ENCODE measurements around the gene PTDSS2. TPM values are rescaled to one million over a fixed set of nuclear protein-coding genes. Genes with fewer than 3 reads are reported as not detected.

The PTDSS2 gene
- total RNA-seq, 1 experiment from 2014 or later: 49.5 TPM

GRCh38 chr11:441418-442274 is 8.4 kb upstream of the PTDSS2 start, which contains the start of gene ANO9 (continued):
- TF ChIP-seq FOXJ3 (CRISPR knock-in tag; IDR thresholded peaks at IDR 0.05; ENCODE audit: borderline replicate concordance): no peak
- TF ChIP-seq MAX (CRISPR knock-in tag; IDR thresholded peaks at IDR 0.05): no peak

GRCh38 chr11:442611-443081 is 7.4 kb upstream of the PTDSS2 start:
- no peaks in the 10 kb centered on the region for H3K36me3 Mint-ChIP-seq
- peaks cover 3% of the 10 kb centered on the region; the same call in 1 of the 2 replicates for H3K27me3 Mint-ChIP-seq (ENCODE audit: low read depth)
- H3K4me3 Mint-ChIP-seq: no peak overlapping the region
- H3K9me3 Mint-ChIP-seq: no peaks in the 10 kb centered on the region
- ChIA-PET POLR2A (no interaction called here), CTCF (interaction anchor here (1.0 kb wide), 1 partner anchor 38 kb away, joined by 6 read pairs; no protein-coding TSS in a partner anchor)
- no peak for DNase-seq (ENCODE audit: low spot score)
- H3K27ac Mint-ChIP-seq: no peak overlapping the region
- TF ChIP-seq ZNF423 (CRISPR knock-in tag; IDR thresholded peaks at IDR 0.05): no peak
- no peak for TF ChIP-seq ETV6 (CRISPR knock-in tag; IDR thresholded peaks at IDR 0.05)
- TF ChIP-seq TEAD4 (CRISPR knock-in tag; IDR thresholded peaks at IDR 0.05): no peak
- no peak for TF ChIP-seq SOX15 (CRISPR knock-in tag; IDR thresholded peaks at IDR 0.05)
- TF ChIP-seq ZMAT4 (CRISPR knock-in tag; IDR thresholded peaks at IDR 0.05): no peak
- no peak for TF ChIP-seq PREB (CRISPR knock-in tag; IDR thresholded peaks at IDR 0.05; ENCODE audit: borderline replicate concordance)
- no peak for TF ChIP-seq MYBL2 (CRISPR knock-in tag; IDR thresholded peaks at IDR 0.05)
- no peak for TF ChIP-seq ZNF512 (CRISPR knock-in tag; IDR thresholded peaks at IDR 0.05; ENCODE audit: borderline replicate concordance)
- TF ChIP-seq USF2 (CRISPR knock-in tag; IDR thresholded peaks at IDR 0.05): no peak
- TF ChIP-seq AR (CRISPR knock-in tag; IDR thresholded peaks at IDR 0.05): no peak
- no peak for TF ChIP-seq IRF2 (CRISPR knock-in tag; IDR thresholded peaks at IDR 0.05; ENCODE audit: borderline replicate concordance, low read depth)
- no peak for TF ChIP-seq CDX4 (CRISPR knock-in tag; IDR thresholded peaks at IDR 0.05; ENCODE audit: borderline replicate concordance)
- TF ChIP-seq FOXP1 (CRISPR knock-in tag; IDR thresholded peaks at IDR 0.05; ENCODE audit: borderline replicate concordance): no peak
- TF ChIP-seq ZNF219 (CRISPR knock-in tag; IDR thresholded peaks at IDR 0.05; ENCODE audit: borderline replicate concordance): no peak
- peaks cover 7% of the 10 kb centered on the region for H3K4me1 Mint-ChIP-seq
- no peak for ATAC-seq
